OCI-LY1 (cell line): ENCODE data around the gene MX2.

Experiments
- H2AFZ ChIP-seq: fragments of 200-600 bp; sonication (generic), shearing (Covaris generic); 2 replicates; pipeline ENCODE4 v1.6.0; 2014; ENCODE audit warnings: antibody characterized with exemption, mild to moderate bottlenecking, low read length
- H3F3A ChIP-seq: fragments of 200-600 bp; sonication (generic), shearing (Covaris generic); 2 replicates; pipeline ENCODE4 v1.6.0; 2014; ENCODE audit warnings: mild to moderate bottlenecking, antibody characterized with exemption, low read length, moderate library complexity; ENCODE audit not compliant: insufficient read depth
- H3K27ac ChIP-seq: fragments of 200-600 bp; sonication (generic); 2 replicates; pipeline ENCODE4 v1.5.1; 2014; ENCODE audit warnings: low read length, mixed run types, mild to moderate bottlenecking, low read depth; ENCODE audit not compliant: poor library complexity, severe bottlenecking
- H3K27me3 ChIP-seq: fragments of 200-600 bp; sonication (generic); 2 replicates; pipeline ENCODE4 v1.6.0; 2014; ENCODE audit warnings: antibody characterized with exemption, mild to moderate bottlenecking, low read length, moderate library complexity; ENCODE audit not compliant: insufficient read depth
- H3K36me3 ChIP-seq: fragments of 200-600 bp; sonication (generic); 2 replicates; pipeline ENCODE4 v1.6.1; 2014; ENCODE audit warnings: mild to moderate bottlenecking, antibody characterized with exemption, low read length, moderate library complexity, mixed read lengths; ENCODE audit not compliant: insufficient read depth
- H3K4me1 ChIP-seq: fragments of 200-600 bp; sonication (generic); 2 replicates; pipeline ENCODE4 v1.5.1; 2014; ENCODE audit warnings: mild to moderate bottlenecking, low read length, moderate library complexity; ENCODE audit not compliant: insufficient read depth, severe bottlenecking
- H3K4me2 ChIP-seq: fragments of 200-600 bp; sonication (generic), shearing (Covaris generic); 2 replicates; pipeline ENCODE4 v1.6.1; 2014; ENCODE audit warnings: low read length
- H3K4me3 ChIP-seq: fragments of 200-600 bp; sonication (generic); 2 replicates; pipeline ENCODE4 v1.5.1; 2014; ENCODE audit warnings: low read length, low read depth, mild to moderate bottlenecking, mixed read lengths; ENCODE audit not compliant: poor library complexity, severe bottlenecking
- H3K79me2 ChIP-seq: fragments of 200-600 bp; shearing (Covaris generic); 2 replicates; pipeline ENCODE4 v1.6.1; 2016; ENCODE audit warnings: mixed run types, low read length, mixed read lengths; ENCODE audit not compliant: insufficient read depth
- H3K9ac ChIP-seq: fragments of 200-600 bp; sonication (generic), shearing (Covaris generic); 2 replicates; pipeline ENCODE4 v1.6.1; 2014; ENCODE audit warnings: mild to moderate bottlenecking, low read length, mixed read lengths
- H3K9me2 ChIP-seq: fragments of 200-600 bp; sonication (generic), shearing (Covaris generic); 2 replicates; pipeline ENCODE4 v1.6.1; 2014; ENCODE audit warnings: low read depth, mild to moderate bottlenecking, low read length, mixed read lengths
- H3K9me3 ChIP-seq: fragments of 200-600 bp; shearing (Covaris generic); 2 replicates; pipeline ENCODE4 v1.6.1; 2014; ENCODE audit warnings: low read length, mixed read lengths
- H4K20me1 ChIP-seq: fragments of 200-600 bp; sonication (generic), shearing (Covaris generic); 2 replicates; pipeline ENCODE4 v1.6.0; 2016; ENCODE audit warnings: mild to moderate bottlenecking, low read length; ENCODE audit not compliant: insufficient read depth
- EZH2 ChIP-seq: fragments of 200-600 bp; sonication (generic), shearing (Covaris generic); IDR thresholded peaks from 2 replicates; pipeline ENCODE4 v1.8.0; 2017; ENCODE audit warnings: borderline replicate concordance, mixed run types, mild to moderate bottlenecking, antibody characterized with exemption, low read length, moderate library complexity, mixed read lengths
- TF ChIP-seq, protein P1 (sequence below): fragments of 200-600 bp; sonication (generic), shearing (Covaris generic); IDR thresholded peaks from 2 replicates; pipeline ENCODE4 v1.5.1; 2017; ENCODE audit warnings: mild to moderate bottlenecking, antibody characterized with exemption, low read length, moderate library complexity, mixed read lengths

Gene MX2

DNA sequence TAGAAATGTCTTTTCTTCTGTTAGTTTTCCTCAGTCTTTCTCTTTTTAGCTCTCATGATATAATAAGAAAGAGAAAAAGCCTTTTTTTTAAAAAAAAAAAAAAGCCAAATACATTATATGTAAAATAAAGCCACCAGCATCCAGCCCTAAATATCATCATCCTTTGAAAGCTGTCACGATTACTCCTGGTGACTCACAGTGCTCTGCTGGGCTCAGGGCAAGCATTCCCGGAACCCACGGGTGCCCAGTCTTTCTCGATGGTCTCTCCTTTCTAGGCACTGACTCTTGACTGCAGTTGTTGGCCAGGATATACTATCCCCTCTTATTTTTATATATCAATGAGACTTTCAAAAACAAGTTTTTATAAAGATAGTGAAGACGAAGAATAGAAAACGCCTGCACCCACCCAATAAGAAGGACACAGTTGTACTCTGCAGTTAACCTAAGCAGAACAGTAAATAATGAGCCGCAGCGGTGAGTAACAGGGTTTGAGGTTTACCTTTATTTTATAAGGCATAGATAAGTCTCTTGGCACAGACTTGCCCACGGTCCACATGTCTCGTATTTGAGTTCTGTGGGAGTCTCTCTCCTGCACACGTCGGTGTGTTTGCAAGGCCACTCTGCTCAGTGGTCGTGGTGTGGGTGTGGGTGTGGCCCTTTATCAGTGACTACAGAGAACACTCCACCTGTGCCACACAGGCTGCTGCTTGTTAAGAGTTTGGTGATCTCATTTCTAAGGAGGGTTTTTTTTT lies 15.7 kb upstream of the MX2 start:
- no peak for TF ChIP-seq EZH2
- TF ChIP-seq, protein P1, sequence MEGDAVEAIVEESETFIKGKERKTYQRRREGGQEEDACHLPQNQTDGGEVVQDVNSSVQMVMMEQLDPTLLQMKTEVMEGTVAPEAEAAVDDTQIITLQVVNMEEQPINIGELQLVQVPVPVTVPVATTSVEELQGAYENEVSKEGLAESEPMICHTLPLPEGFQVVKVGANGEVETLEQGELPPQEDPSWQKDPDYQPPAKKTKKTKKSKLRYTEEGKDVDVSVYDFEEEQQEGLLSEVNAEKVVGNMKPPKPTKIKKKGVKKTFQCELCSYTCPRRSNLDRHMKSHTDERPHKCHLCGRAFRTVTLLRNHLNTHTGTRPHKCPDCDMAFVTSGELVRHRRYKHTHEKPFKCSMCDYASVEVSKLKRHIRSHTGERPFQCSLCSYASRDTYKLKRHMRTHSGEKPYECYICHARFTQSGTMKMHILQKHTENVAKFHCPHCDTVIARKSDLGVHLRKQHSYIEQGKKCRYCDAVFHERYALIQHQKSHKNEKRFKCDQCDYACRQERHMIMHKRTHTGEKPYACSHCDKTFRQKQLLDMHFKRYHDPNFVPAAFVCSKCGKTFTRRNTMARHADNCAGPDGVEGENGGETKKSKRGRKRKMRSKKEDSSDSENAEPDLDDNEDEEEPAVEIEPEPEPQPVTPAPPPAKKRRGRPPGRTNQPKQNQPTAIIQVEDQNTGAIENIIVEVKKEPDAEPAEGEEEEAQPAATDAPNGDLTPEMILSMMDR: no peak
- no peak overlapping the region for H2AFZ ChIP-seq
- H3K9ac ChIP-seq: no peak overlapping the region

DNA sequence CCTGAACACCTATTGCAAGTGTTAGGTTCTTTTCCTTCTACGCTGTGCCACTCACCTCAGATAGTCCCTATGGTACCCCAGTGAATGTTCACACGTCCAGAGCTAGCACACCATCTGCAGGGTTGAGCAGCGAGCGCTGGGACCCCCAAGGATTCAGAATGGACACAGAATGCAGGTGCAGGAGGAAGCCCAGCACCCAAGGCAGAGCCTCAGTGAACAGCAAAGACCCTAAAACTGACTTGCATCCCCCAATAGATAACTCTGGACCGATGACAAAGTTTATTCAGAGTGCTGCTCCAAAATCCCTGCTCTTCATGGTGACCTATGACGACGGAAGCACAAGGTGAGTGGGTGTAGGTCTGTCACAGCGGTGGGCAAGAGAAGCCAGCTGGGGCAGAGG lies 15.1 kb upstream of the MX2 start:
- no peaks in the 10 kb centered on the region for H3K27me3 ChIP-seq
- H3F3A ChIP-seq: no peaks in the 10 kb centered on the region
- no peaks in the 10 kb centered on the region for H4K20me1 ChIP-seq
- H3K9me3 ChIP-seq: peaks cover 13% of the 10 kb centered on the region
- H3K27ac ChIP-seq: no peak overlapping the region
- H3K36me3 ChIP-seq: peaks cover 4% of the 10 kb centered on the region
- no peak overlapping the region for H2AFZ ChIP-seq
- H3K4me3 ChIP-seq: no peak overlapping the region
- H3K4me1 ChIP-seq: no peaks in the 10 kb centered on the region
- no peak overlapping the region for H3K4me2 ChIP-seq
- H3K9me2 ChIP-seq: no peaks in the 10 kb centered on the region
- no peak overlapping the region for H3K9ac ChIP-seq
- H3K79me2 ChIP-seq: no peaks in the 10 kb centered on the region
- TF ChIP-seq, protein P1: no peak
- no peak for TF ChIP-seq EZH2

More for the DNA sequence above, 15.7 kb upstream of the MX2 start:
- Histone ChIP-seq H3K36me3 (peaks cover 8% of the 10 kb centered on the region), H3K4me3 (no peak overlapping the region), H3K9me2 (no peaks in the 10 kb centered on the region), H3K79me2 (no peaks in the 10 kb centered on the region), H3F3A (no peaks in the 10 kb centered on the region), H4K20me1 (no peaks in the 10 kb centered on the region), H3K27ac (no peak overlapping the region), H3K9me3 (peaks cover 18% of the 10 kb centered on the region), H3K4me1 (no peaks in the 10 kb centered on the region), H3K27me3 (no peaks in the 10 kb centered on the region), H3K4me2 (no peak overlapping the region)

DNA sequence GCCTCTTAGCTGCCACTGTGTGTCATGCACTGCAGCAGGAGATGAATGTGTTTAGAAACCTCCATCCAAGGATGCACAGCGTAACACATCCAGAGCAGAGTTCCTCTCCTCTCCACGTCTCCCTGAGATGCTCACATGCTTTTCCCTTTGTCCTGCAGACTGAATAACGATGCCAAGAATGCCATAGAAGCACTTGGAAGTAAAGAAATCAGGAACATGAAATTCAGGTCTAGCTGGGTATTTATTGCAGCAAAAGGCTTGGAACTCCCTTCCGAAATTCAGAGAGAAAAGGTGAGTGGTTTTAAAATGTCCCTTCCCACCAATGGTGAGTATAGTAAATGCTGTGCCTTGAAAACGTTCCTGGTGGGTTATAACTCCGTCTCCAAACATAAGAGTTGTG lies 13.4 kb upstream of the MX2 start:
- H3K79me2 ChIP-seq: no peaks in the 10 kb centered on the region

More for the DNA sequence above, 13.4 kb upstream of the MX2 start:
- Histone ChIP-seq H3K27ac (no peak overlapping the region), H3K4me3 (no peak overlapping the region), H3K9me3 (no peaks in the 10 kb centered on the region), H2AFZ (no peak overlapping the region), H3K4me2 (no peak overlapping the region), H3K36me3 (no peaks in the 10 kb centered on the region; the same call in 1 of the 2 replicates), H3K9me2 (no peaks in the 10 kb centered on the region), H3K27me3 (no peaks in the 10 kb centered on the region), H3K9ac (no peak overlapping the region), H4K20me1 (no peaks in the 10 kb centered on the region), H3K4me1 (no peaks in the 10 kb centered on the region), H3F3A (no peaks in the 10 kb centered on the region)
- TF ChIP-seq, protein P1: no peak
- TF ChIP-seq EZH2: no peak
